IMR-90 (cell line): ENCODE measurements around the gene IPO13. TPM values are rescaled to one million over a fixed set of nuclear protein-coding genes. Genes with fewer than 3 reads are reported as not detected.

ENCODE experiments used
- ATAC-seq: fragments of 200-7000 bp; cut with Tn5 transposase; 2 replicates; pipeline ENCODE4 v1.9.1; 2020; ENCODE audit warnings: low read depth, mild to moderate bottlenecking, moderate library complexity
- BruUV-seq: library from RNA; stranded (reverse); fragments of 400-500 nt; replicated peaks from 2 replicates; lab custom pipeline; 2021; lab: Mats Ljungman, UMichigan
- CTCF ChIA-PET: fragments of 300-600 bp; formaldehyde crosslinking; extraction: SDS; loops from one replicate; lab custom pipeline; 2021; ENCODE audit warnings: antibody characterized with exemption; lab: Yijun Ruan, JAX
- POLR2A ChIA-PET: fragments of 300-600 bp; sonication (Branson Sonifier 250); formaldehyde crosslinking; loops from one replicate; lab custom pipeline; 2022; ENCODE audit warnings: antibody characterized with exemption; ENCODE audit not compliant: unreplicated experiment; lab: Charles Lee
- DNase-seq: peaks from one replicate; pipeline ENCODE4 v3.0.0; 2013
- H2AFZ ChIP-seq: replicated peaks from 2 replicates; pipeline ENCODE3; 2013; ENCODE audit warnings: low read length, mild to moderate bottlenecking; ENCODE audit not compliant: poor library complexity
- H2AK5ac ChIP-seq: 2 replicates; pipeline ENCODE4 v1.6.1; 2013; ENCODE audit warnings: low read depth, low read length, inconsistent platforms
- H2AK9ac ChIP-seq: replicated peaks from 2 replicates; pipeline ENCODE3; 2013; ENCODE audit warnings: mild to moderate bottlenecking, low read depth, low read length, moderate library complexity; ENCODE audit not compliant: poor library complexity
- H2BK120ac ChIP-seq: 2 replicates; pipeline ENCODE4 v1.6.1; 2013; ENCODE audit warnings: low read depth, low read length, inconsistent platforms
- H2BK15ac ChIP-seq: 3 replicates; pipeline ENCODE4 v1.6.1; 2013; ENCODE audit warnings: low read depth, low read length, inconsistent platforms
- H2BK20ac ChIP-seq: 2 replicates; pipeline ENCODE4 v1.6.1; 2013; ENCODE audit warnings: low read depth, mild to moderate bottlenecking, inconsistent platforms, low read length, moderate library complexity
- H2BK5ac ChIP-seq: 2 replicates; pipeline ENCODE4 v1.6.1; 2013; ENCODE audit warnings: mild to moderate bottlenecking, low read depth, low read length, inconsistent platforms; ENCODE audit not compliant: poor library complexity, severe bottlenecking
- H3K14ac ChIP-seq: replicated peaks from 2 replicates; pipeline ENCODE4 v1.6.1; 2013; ENCODE audit warnings: low read depth, low read length, inconsistent platforms
- H3K18ac ChIP-seq: 2 replicates; pipeline ENCODE4 v1.6.1; 2013; ENCODE audit warnings: low read depth, low read length, control low read depth
- H3K23ac ChIP-seq: 2 replicates; pipeline ENCODE4 v1.6.1; 2013; ENCODE audit warnings: low read depth, low read length, inconsistent platforms
- H3K27ac ChIP-seq: 2 replicates; pipeline ENCODE4 v1.5.1; 2013; ENCODE audit warnings: mild to moderate bottlenecking, control low read depth, low read length; ENCODE audit not compliant: insufficient read depth
- H3K27me3 ChIP-seq: 2 replicates; pipeline ENCODE4 v1.6.1; 2013; ENCODE audit warnings: low read length; ENCODE audit not compliant: control insufficient read depth, insufficient read depth
- H3K36me3 ChIP-seq: 2 replicates; pipeline ENCODE4 v1.6.1; 2013; ENCODE audit warnings: low read length, mixed read lengths; ENCODE audit not compliant: control insufficient read depth, insufficient read depth
- H3K4ac ChIP-seq: 2 replicates; pipeline ENCODE4 v1.6.1; 2013; ENCODE audit warnings: low read depth, low read length, inconsistent platforms
- H3K4me1 ChIP-seq: 2 replicates; pipeline ENCODE4 v1.6.1; 2013; ENCODE audit warnings: low read length, mixed read lengths; ENCODE audit not compliant: control insufficient read depth, insufficient read depth
- H3K4me2 ChIP-seq: 2 replicates; pipeline ENCODE4 v1.6.1; 2013; ENCODE audit warnings: low read depth, mild to moderate bottlenecking, control low read depth, low read length, moderate library complexity
- H3K4me3 ChIP-seq: 2 replicates; pipeline ENCODE4 v1.5.1; 2013; ENCODE audit warnings: low read depth, mild to moderate bottlenecking, control low read depth, low read length, moderate library complexity; ENCODE audit not compliant: insufficient read depth
- H3K56ac ChIP-seq: 2 replicates; pipeline ENCODE4 v1.6.1; 2013; ENCODE audit warnings: low read length, inconsistent platforms; ENCODE audit not compliant: insufficient read depth; ENCODE audit errors: extremely low read depth
- H3K79me1 ChIP-seq, 2 experiments: 2 replicates each; pipeline ENCODE4 v1.6.1; 2013; ENCODE audit warnings: low read length in 2 of 2, inconsistent platforms in 1 of 2, low read depth in 1 of 2
- H3K9ac ChIP-seq: 2 replicates; pipeline ENCODE4 v1.6.1; 2013; ENCODE audit warnings: low read depth, low read length, control low read depth
- H3K9me1 ChIP-seq: 2 replicates; pipeline ENCODE4 v1.6.1; 2013; ENCODE audit warnings: low read length, inconsistent platforms; ENCODE audit not compliant: insufficient read depth
- H3K9me3 ChIP-seq: 2 replicates; pipeline ENCODE4 v1.6.1; 2013; ENCODE audit warnings: low read length; ENCODE audit not compliant: control insufficient read depth, insufficient read depth
- H4K20me1 ChIP-seq: 2 replicates; pipeline ENCODE4 v1.6.1; 2013; ENCODE audit warnings: low read length, inconsistent platforms; ENCODE audit not compliant: insufficient read depth
- H4K5ac ChIP-seq: 2 replicates; pipeline ENCODE4 v1.6.1; 2013; ENCODE audit warnings: mild to moderate bottlenecking, low read depth, low read length, control low read depth
- H4K8ac ChIP-seq, 2 experiments: 2 replicates each; pipeline ENCODE4 v1.6.1; 2013; ENCODE audit warnings: low read depth in 2 of 2, low read length in 2 of 2, control low read depth in 1 of 2, inconsistent platforms in 1 of 2
- H4K91ac ChIP-seq: 2 replicates; pipeline ENCODE4 v1.6.1; 2013; ENCODE audit warnings: low read depth, low read length, inconsistent platforms; ENCODE audit not compliant: insufficient read depth
- BHLHE40 ChIP-seq: fragments of 150-350 bp; IDR thresholded peaks from 2 replicates; pipeline ENCODE4 v1.6.1; 2016; ENCODE audit warnings: mild to moderate bottlenecking, low read depth, low read length
- CEBPB ChIP-seq: IDR thresholded peaks from 2 replicates; pipeline ENCODE4 v1.6.1; 2012; ENCODE audit warnings: low read depth, low read length, improper control_type of control experiment
- CHD1 ChIP-seq: IDR thresholded peaks from 2 replicates; pipeline ENCODE4 v1.6.1; 2012; ENCODE audit warnings: low read depth, low read length, improper control_type of control experiment
- MAFK ChIP-seq: IDR thresholded peaks from 2 replicates; pipeline ENCODE4 v1.6.1; 2012; ENCODE audit warnings: low read depth, low read length, improper control_type of control experiment
- NFE2L2 ChIP-seq: fragments of 150-350 bp; IDR thresholded peaks from 2 replicates; pipeline ENCODE4 v1.6.1; 2016; ENCODE audit warnings: low read depth, mild to moderate bottlenecking, low read length
- POLR2A ChIP-seq: IDR thresholded peaks from 2 replicates; pipeline ENCODE4 v1.6.1; 2012; ENCODE audit warnings: mild to moderate bottlenecking, low read depth, low read length
- RAD21 ChIP-seq: IDR thresholded peaks from 2 replicates; pipeline ENCODE4 v1.6.1; 2012; ENCODE audit warnings: low read length, improper control_type of control experiment
- RCOR1 ChIP-seq: IDR thresholded peaks from 2 replicates; pipeline ENCODE4 v1.6.1; 2012; ENCODE audit warnings: mild to moderate bottlenecking, low read length, improper control_type of control experiment; ENCODE audit not compliant: insufficient replicate concordance
- RFX5 ChIP-seq: IDR thresholded peaks from 2 replicates; pipeline ENCODE4 v1.8.0; 2012; ENCODE audit warnings: low read depth, mild to moderate bottlenecking, low read length, moderate library complexity
- SMC3 ChIP-seq: fragments of 150-350 bp; IDR thresholded peaks from 2 replicates; pipeline ENCODE4 v1.6.1; 2016; ENCODE audit warnings: low read depth, mild to moderate bottlenecking, antibody characterized with exemption, low read length, moderate library complexity
- WGBS, 2 experiments: methylation state at CpG; one replicate each; pipeline versions ENCODE4 v1.1.5 to v1.1.7; 2013; ENCODE audit warnings: missing lambda C conversion rate in 2 of 2; ENCODE audit not compliant: insufficient read length in 1 of 2; ENCODE audit errors: extremely low coverage in 2 of 2; 5-methylcytosine and 5-hydroxymethylcytosine counted together
- dilution Hi-C: fragments of 300-500 bp; cut with HindIII; formaldehyde crosslinking; loops from one replicate; pipeline ENCODE4 v1.14.3; 2018; ENCODE audit warnings: low sequenced_read_pairs; ENCODE audit not compliant: unreplicated experiment
- in situ Hi-C: fragments of 300-500 bp; cut with MboI; formaldehyde crosslinking; loops from 3 replicates; pipeline ENCODE4 v1.14.3; 2019; ENCODE audit warnings: low sequenced_read_pairs, inconsistent platforms, mixed read lengths
- intact Hi-C: fragments of 100-400 bp; cut with micrococcal nuclease; formaldehyde crosslinking; loops from 2 replicates; pipeline ENCODE4 v1.10.0; 2022
- polyA plus RNA-seq, 3 experiments: library from polyadenylated mRNA; depleted of rRNA; stranded (reverse); fragments of >200 nt; gene quantifications; 2 replicates each; pipeline ENCODE4 v1.2.3, GENCODE V29; 2012; ENCODE audit warnings: low replicate concordance in 1 of 3
- total RNA-seq: library from RNA; depleted of rRNA; stranded (reverse); fragments of >200 nt; gene quantifications from 2 replicates; pipeline ENCODE4 v1.2.3, GENCODE V29; 2012
- TF ChIP-seq, protein P1 (sequence below): conservative IDR thresholded peaks from 2 replicates; pipeline ENCODE4 v1.5.1; 2012; ENCODE audit warnings: mild to moderate bottlenecking, low read depth, low read length, improper control_type of control experiment
- TF ChIP-seq, protein P2 (sequence below): fragments of 150-350 bp; IDR thresholded peaks from 2 replicates; pipeline ENCODE4 v1.6.1; 2017; ENCODE audit warnings: mild to moderate bottlenecking, antibody characterized with exemption, low read length, low read depth
- TF ChIP-seq, protein P3 (sequence below): fragments of 150-350 bp; IDR thresholded peaks from 2 replicates; pipeline ENCODE4 v1.6.1; 2016; ENCODE audit warnings: low read depth, mild to moderate bottlenecking, low read length, moderate library complexity, borderline replicate concordance

The IPO13 gene
- total and polyA plus RNA-seq, 2 of the 4 experiments (the other 2 are of a cell fraction): 15.2 to 18.7 TPM

DNA sequence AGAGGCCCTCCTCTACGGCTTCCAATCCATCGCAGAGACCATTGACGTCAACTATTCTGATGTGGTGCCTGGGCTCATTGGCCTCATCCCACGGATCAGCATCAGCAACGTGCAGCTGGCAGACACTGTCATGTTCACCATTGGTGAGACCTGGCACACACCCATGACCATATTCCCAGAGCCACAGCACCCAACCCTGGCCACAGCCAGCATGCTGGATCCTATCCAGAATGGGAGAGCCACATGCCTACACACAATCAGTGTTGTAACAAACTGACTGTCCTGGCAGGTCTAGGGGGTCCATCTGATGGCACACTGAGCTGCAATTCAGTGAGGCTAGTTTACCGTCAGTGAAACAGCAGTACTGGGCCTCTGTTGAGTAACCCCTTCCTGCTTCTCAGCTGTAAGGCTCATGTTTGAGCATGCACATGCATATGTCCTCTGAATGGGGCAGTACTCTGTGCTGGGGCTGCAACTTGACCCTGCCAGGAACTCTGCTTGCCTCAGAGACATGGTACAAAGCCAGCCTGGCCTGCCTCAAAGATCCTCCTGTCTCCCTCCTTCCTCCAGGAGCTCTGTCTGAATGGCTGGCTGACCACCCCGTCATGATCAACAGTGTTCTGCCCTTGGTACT lies 10.8 kb downstream of the IPO13 start:
- no peak overlapping the region for H3K4me2 ChIP-seq
- H2AK5ac ChIP-seq: no peak overlapping the region
- no peak overlapping the region for H3K18ac ChIP-seq
- H3K9me1 ChIP-seq: peaks cover 13% of the 10 kb centered on the region; the same call in 1 of the 2 replicates
- ATAC-seq (no peak), DNase-seq (no peak)
- WGBS, 2 experiments: 92% methylated on average over 6 of the region's 7 CpGs; no CpG with 5 or more reads in 1 of the 2 experiments
- peaks cover 26% of the 10 kb centered on the region for H4K20me1 ChIP-seq
- no peak overlapping the region for H3K27ac ChIP-seq
- no peak overlapping the region for H4K91ac ChIP-seq
- in situ Hi-C loops (loop anchor here (25.0 kb wide), 1 partner anchor 420 kb away; the partner anchor contains the start of gene PTPRF), intact Hi-C loops (no loop called here), dilution Hi-C loops (no loop called here)
- no peak overlapping the region for H4K8ac ChIP-seq
- no peaks in the 10 kb centered on the region for H3K4me1 ChIP-seq
- no peak overlapping the region for H2BK20ac ChIP-seq
- H2BK15ac ChIP-seq: no peak overlapping the region
- H3K14ac ChIP-seq: no peak overlapping the region
- peaks cover 39% of the 10 kb centered on the region for H3K36me3 ChIP-seq
- H4K5ac ChIP-seq: no peak overlapping the region
- H2AFZ ChIP-seq: no peak overlapping the region
- no TSS peak for BruUV-seq
- peak overlapping the region; percentile 45 for H2AK9ac ChIP-seq
- no peaks in the 10 kb centered on the region for H3K9me3 ChIP-seq
- no peak overlapping the region for H2BK5ac ChIP-seq
- no peak overlapping the region for H3K23ac ChIP-seq
- H3K4me3 ChIP-seq: no peak overlapping the region
- ChIA-PET CTCF (no interaction called here), POLR2A (no interaction called here)
- H2BK120ac ChIP-seq: no peak overlapping the region
- no peaks in the 10 kb centered on the region for H3K27me3 ChIP-seq
- H3K56ac ChIP-seq: no peak overlapping the region
- H3K79me1 ChIP-seq: peaks cover 9 to 16% of the 10 kb centered on the region in 2 experiments
- TF ChIP-seq BHLHE40 (no peak), SMC3 (no peak), RAD21 (no peak), NFE2L2 (no peak), RCOR1 (no peak), MAFK (no peak), CHD1 (no peak), RFX5 (no peak), POLR2A (no peak), CEBPB (no peak)
- TF ChIP-seq, protein P1, sequence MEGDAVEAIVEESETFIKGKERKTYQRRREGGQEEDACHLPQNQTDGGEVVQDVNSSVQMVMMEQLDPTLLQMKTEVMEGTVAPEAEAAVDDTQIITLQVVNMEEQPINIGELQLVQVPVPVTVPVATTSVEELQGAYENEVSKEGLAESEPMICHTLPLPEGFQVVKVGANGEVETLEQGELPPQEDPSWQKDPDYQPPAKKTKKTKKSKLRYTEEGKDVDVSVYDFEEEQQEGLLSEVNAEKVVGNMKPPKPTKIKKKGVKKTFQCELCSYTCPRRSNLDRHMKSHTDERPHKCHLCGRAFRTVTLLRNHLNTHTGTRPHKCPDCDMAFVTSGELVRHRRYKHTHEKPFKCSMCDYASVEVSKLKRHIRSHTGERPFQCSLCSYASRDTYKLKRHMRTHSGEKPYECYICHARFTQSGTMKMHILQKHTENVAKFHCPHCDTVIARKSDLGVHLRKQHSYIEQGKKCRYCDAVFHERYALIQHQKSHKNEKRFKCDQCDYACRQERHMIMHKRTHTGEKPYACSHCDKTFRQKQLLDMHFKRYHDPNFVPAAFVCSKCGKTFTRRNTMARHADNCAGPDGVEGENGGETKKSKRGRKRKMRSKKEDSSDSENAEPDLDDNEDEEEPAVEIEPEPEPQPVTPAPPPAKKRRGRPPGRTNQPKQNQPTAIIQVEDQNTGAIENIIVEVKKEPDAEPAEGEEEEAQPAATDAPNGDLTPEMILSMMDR: no peak
- TF ChIP-seq, protein P2, sequence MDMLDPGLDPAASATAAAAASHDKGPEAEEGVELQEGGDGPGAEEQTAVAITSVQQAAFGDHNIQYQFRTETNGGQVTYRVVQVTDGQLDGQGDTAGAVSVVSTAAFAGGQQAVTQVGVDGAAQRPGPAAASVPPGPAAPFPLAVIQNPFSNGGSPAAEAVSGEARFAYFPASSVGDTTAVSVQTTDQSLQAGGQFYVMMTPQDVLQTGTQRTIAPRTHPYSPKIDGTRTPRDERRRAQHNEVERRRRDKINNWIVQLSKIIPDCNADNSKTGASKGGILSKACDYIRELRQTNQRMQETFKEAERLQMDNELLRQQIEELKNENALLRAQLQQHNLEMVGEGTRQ: no peak
- TF ChIP-seq, protein P3, sequence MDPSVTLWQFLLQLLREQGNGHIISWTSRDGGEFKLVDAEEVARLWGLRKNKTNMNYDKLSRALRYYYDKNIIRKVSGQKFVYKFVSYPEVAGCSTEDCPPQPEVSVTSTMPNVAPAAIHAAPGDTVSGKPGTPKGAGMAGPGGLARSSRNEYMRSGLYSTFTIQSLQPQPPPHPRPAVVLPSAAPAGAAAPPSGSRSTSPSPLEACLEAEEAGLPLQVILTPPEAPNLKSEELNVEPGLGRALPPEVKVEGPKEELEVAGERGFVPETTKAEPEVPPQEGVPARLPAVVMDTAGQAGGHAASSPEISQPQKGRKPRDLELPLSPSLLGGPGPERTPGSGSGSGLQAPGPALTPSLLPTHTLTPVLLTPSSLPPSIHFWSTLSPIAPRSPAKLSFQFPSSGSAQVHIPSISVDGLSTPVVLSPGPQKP: no peak
- no peak overlapping the region for H3K4ac ChIP-seq
- no peak overlapping the region for H3K9ac ChIP-seq
